DMS53 treated with DMSO at 0.1 percent for 48 hours (cell line): ENCODE data around the gene MESP1.
"Not testable (repeated sequence)": the region's sequence is repeated elsewhere in the genome, so short reads cannot be mapped to it uniquely, and the experiment has no call there.

Source experiments
- DNase-seq: peaks from one replicate; lab custom pipeline; 2025; ENCODE audit not compliant: unreplicated experiment; lab: John Stamatoyannopoulos, UW

Gene MESP1

GRCh38 chr15:89750560-89751542 is at the start of gene MESP1:
Gene MESP1, minus strand, starts transcription at chr15:89751249. Its CDS starts 18 bp downstream, at chr15:89751231.
- DNase-seq = peak; percentile 81

GRCh38 chr15:89799918-89800498 is 49.0 kb upstream of the MESP1 start:
- DNase-seq = no peak

GRCh38 chr15:89799011-89799911 is 48.2 kb upstream of the MESP1 start:
- DNase-seq = no peak

GRCh38 chr15:89797678-89798201 is 46.7 kb upstream of the MESP1 start:
- DNase-seq = no peak

- no peak for DNase-seq
These were observed 44.9 kb upstream of the MESP1 start for GRCh38 chr15:89795996-89796395.

GRCh38 chr15:89794627-89795241 is 43.7 kb upstream of the MESP1 start:
- peak; percentile 34 for DNase-seq

GRCh38 chr15:89792106-89792805 is 41.2 kb upstream of the MESP1 start:
- no peak for DNase-seq

GRCh38 chr15:89790661-89791060 is 39.6 kb upstream of the MESP1 start:
- DNase-seq = no peak

GRCh38 chr15:89790206-89790605 is 39.2 kb upstream of the MESP1 start:
- no peak for DNase-seq

- not testable (repeated sequence) for DNase-seq
These were observed 37.5 kb upstream of the MESP1 start for GRCh38 chr15:89788585-89788984.

- DNase-seq = no peak
These were observed 36.9 kb upstream of the MESP1 start for GRCh38 chr15:89787944-89788343.

GRCh38 chr15:89785774-89786140 is 34.7 kb upstream of the MESP1 start:
- DNase-seq = no peak

GRCh38 chr15:89785064-89785773 is 34.2 kb upstream of the MESP1 start:
- DNase-seq = no peak

GRCh38 chr15:89784686-89784960 is 33.6 kb upstream of the MESP1 start:
- DNase-seq = no peak

- no peak for DNase-seq
These were observed 33.0 kb upstream of the MESP1 start for GRCh38 chr15:89783861-89784685.

- DNase-seq = no peak
These were observed 32.2 kb upstream of the MESP1 start for GRCh38 chr15:89783111-89783860.

GRCh38 chr15:89782619-89782950 is 31.5 kb upstream of the MESP1 start:
- not testable (repeated sequence) for DNase-seq
